Omental fat pad (tissue), 4 donors: Measurements from ENCODE around the gene MICOS13. TPM values are rescaled to one million over a fixed set of nuclear protein-coding genes. Genes with fewer than 3 reads are reported as not detected.

Experiments used
- ATAC-seq: fragments of 150-250 bp; one replicate; pipeline ENCODE4 v1.9.1; 2016; ENCODE audit warnings: mild to moderate bottlenecking, moderate library complexity; ENCODE audit not compliant: low FRiP score
- DNase-seq: peaks from one replicate; pipeline ENCODE4 v3.0.0-alpha.2; 2019; ENCODE audit warnings: low spot score
- CTCF ChIP-seq, 3 donors: fragments of 450-650 bp; IDR thresholded peaks; one replicate each; pipeline ENCODE4 v1.5.1; 2016 to 2017; ENCODE audit warnings: antibody characterized with exemption in 3 of 3, mild to moderate bottlenecking in 3 of 3, moderate library complexity in 2 of 3
- total RNA-seq, 4 donors: library from RNA; depleted of rRNA; stranded (reverse); fragments of >200 nt; gene quantifications; one replicate each; pipeline ENCODE4 v1.1.0, GENCODE V29; 2016

MICOS13 gene
- total RNA-seq, 4 donors from 2014 or later = 24.4 to 54.6 (median 40.5) TPM

- no peak for ATAC-seq
- TF ChIP-seq CTCF (IDR thresholded peaks at IDR 0.05) = no peak
- DNase-seq = no peak
Measured at GRCh38 chr19:5694956-5695648, 14.8 kb upstream of the MICOS13 start.

GRCh38 chr19:5694167-5694955, 14.0 kb upstream of the MICOS13 start:
- TF ChIP-seq CTCF (IDR thresholded peaks at IDR 0.05) = no peak
- DNase-seq (no peak), ATAC-seq (no peak)

GRCh38 chr19:5693195-5694166, 13.2 kb upstream of the MICOS13 start:
- ATAC-seq (no peak), DNase-seq (no peak)

GRCh38 chr19:5692723-5693194, 12.4 kb upstream of the MICOS13 start:
- DNase-seq = no peak
- no peak for TF ChIP-seq CTCF (IDR thresholded peaks at IDR 0.05)
- no peak for ATAC-seq

More at GRCh38 chr19:5693195-5694166, 13.2 kb upstream of the MICOS13 start:
- TF ChIP-seq CTCF (IDR thresholded peaks at IDR 0.05) = no peak

- DNase-seq = no peak
- TF ChIP-seq CTCF (IDR thresholded peaks at IDR 0.05) = no peak
Measured at GRCh38 chr19:5691822-5692722, 11.8 kb upstream of the MICOS13 start.

More at GRCh38 chr19:5691822-5692722, 11.8 kb upstream of the MICOS13 start:
- ATAC-seq = no peak
